GM19397 (cell line): ENCODE measurements around the gene LRRC26.
"Not testable (repeated sequence)": the region's sequence is repeated elsewhere in the genome, so short reads cannot be mapped to it uniquely, and the experiment has no call there.

Experiments used
- ATAC-seq: cut with Tn5 transposase; IDR thresholded peaks from one replicate; pipeline ENCODE4 v1.9.1; 2021; ENCODE audit warnings: mild to moderate bottlenecking, moderate library complexity; ENCODE audit not compliant: unreplicated experiment

Gene LRRC26

DNA sequence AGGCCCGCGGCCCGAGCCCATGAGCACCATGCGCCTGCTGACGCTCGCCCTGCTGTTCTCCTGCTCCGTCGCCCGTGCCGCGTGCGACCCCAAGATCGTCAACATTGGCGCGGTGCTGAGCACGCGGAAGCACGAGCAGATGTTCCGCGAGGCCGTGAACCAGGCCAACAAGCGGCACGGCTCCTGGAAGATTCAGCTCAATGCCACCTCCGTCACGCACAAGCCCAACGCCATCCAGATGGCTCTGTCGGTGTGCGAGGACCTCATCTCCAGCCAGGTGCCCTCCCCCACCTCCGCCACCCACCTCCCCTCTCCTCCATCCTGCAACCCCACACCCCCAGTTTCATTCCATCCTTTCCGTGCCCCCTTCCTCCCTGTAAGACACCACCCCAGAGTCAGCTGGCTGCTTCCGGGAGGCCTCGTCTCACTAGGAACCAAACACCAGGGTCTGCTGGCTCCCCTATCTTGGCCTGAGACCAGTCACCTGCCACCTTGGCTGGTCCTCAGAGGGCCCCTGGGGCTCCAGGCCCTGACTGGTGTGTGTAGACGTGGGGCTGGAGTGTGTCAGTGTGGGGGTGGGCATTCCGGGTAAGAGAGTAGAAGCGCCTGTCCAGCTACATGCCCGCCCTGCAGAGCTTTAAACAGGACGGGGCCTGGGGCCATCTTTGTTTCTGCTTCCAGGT, 30.2 kb downstream of the LRRC26 start:
- ATAC-seq = no peak

DNA sequence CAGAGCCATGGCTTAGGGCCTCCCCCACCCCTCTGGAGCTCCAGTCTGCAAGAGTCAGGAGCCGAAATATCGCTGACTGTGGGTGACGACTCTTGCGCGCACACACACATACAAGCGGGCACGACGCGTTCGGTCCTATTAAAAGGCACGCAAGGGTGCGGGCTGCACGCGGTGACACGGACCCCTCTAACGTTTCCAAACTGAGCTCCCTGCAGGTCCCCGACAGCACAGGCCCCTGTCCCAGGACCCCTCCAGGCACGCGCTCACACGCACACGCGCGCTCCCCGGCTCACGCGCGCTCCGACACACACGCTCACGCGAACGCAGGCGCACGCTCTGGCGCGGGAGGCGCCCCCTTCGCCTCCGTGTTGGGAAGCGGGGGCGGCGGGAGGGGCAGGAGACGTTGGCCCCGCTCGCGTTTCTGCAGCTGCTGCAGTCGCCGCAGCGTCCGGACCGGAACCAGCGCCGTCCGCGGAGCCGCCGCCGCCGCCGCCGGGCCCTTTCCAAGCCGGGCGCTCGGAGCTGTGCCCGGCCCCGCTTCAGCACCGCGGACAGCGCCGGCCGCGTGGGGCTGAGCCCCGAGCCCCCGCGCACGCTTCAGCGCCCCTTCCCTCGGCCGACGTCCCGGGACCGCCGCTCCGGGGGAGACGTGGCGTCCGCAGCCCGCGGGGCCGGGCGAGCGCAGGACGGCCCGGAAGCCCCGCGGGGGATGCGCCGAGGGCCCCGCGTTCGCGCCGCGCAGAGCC, 31.0 kb downstream of the LRRC26 start, which contains the start of gene GRIN1:
GRIN1 (plus strand) TSS at position 433 of the 746 bp plus-strand sequence. CDS start 333 bp downstream, outside the sequence.
- ATAC-seq = no peak

DNA sequence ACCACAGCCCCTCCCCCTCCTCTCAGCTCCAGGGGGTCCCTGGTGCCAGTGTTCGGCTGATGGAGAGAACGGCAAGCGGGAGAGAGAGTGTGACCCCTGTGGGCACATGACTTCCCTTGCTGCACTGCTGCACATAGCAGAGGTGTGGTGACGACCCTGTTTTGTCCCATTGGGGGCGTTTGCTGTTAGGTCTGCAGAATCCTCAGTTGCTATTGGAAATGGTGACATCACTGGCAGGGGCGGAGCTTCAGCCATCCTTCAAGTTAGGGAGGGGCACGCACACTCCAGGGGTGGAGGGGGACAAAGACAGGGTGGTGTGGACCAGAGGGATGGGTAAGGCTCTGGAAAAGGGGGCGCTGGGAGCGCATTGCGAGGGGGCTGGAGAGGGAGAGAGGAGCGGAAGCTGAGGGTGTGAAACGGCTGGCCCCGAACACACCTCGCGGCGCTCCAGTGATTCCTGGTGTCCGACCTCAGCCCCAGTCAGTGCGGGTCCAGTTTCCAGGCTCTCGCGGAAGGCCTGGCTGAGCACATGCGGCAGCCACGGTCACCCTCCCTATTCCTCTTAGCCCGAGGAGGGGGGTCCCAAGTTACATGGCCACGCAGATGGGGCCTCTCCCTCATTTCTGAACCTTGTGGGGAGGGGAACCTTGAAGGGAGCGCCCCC, 31.7 kb downstream of the LRRC26 start:
- ATAC-seq = no peak

DNA sequence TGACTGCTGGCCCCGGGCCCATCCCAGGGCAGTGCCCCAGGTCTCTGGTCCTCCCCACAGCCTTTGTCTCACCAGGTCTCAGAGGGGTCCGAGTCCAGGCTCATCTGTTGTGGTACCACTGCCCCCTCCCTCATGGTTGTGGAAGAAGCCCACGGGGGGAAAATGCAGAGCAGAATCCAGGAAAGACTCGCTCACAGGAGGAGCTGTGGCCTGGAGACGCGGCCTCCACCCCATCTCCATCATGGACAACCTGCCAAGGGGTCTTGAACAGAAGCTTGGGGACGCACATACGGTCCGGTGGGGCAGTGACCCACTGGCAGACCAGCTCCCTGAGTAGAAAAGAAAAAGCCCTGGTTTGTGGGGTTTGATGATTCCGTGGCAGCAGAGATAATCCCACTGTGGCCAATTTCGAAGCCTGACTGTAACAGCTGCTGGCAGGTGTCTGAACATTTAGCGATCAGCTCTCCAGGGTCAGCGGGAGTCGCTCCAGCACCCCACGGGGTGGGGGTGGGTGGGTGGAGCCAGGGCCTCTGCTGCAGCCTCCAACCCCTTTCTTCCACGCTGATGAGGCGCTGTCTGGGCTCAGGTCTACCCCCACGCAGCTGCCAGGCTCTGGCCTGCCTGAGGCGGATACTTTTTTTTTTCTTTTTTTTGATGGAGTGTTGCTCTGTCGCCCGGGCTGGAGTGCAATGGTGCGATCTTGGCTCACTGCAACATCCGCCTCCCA, 32.8 kb downstream of the LRRC26 start:
- no peak for ATAC-seq

DNA sequence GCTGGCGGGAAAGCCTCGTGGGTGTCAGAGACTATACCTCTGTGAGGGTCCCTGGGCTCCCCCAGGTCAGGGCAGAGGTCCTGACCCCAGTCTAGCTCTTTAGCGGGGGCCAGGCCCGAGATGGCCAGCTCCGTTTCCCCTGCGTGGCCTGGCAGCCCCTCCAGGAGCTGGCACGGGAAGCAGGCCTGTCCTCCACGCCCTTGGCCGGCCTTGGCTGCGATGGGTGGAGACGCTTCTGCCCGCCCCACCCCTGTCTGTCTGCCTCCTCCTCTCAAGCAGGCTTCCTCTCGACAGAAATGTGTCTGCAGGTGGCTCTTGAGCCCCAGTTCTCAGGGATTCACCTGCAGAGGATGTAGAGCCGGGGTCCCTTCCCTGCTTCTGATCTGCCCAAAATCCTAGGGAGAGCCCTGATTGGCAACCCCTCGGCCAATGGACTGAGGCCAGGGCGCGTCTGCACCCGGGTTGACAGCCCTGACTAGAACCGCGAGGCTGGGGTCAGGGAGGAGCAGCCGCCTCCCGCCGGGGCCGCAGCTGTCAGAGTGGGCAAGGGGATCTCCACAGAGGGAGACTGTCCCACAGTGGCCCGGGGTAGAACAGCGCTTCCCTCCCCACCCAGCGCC, 33.5 kb downstream of the LRRC26 start:
- no peak for ATAC-seq

DNA sequence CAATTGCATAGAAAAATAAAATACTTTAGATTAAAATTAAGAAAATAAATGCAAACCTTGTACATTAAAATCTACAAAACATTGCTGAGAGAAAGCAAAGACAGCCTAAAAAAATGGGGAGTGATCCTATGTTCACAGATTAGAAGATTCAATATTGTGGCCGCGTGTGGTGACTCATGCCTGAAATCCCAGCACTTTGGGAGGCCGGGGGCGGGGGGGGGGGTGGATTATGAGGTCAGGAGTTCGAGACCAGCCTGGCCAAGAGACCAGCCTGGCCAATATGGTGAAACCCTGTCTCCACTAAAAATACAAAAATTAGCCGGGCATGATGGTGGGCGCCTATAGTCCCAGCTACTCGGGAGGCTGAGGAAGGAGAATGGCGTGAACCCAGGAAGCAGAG, 34.7 kb downstream of the LRRC26 start:
- ATAC-seq = not testable (repeated sequence)

DNA sequence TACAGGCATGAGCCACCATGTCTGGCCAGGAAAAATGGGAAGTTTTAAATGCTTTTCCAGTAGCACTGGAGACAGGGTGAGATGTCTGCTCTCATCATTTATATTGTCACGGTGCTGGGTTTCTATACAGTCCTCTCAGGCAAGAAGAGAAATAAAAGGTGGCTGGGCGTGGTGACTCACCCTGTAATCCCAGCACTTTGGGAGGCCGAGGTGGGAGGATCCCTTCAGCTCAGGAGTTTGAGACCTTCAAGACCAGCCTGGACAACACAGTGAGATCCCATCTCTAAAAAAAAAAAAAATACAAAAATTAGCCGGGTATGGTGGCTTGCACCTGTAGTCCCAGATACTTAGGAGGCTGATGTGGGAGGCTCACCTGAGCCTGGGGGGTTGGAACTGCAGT, 35.7 kb downstream of the LRRC26 start:
- ATAC-seq = no peak

DNA sequence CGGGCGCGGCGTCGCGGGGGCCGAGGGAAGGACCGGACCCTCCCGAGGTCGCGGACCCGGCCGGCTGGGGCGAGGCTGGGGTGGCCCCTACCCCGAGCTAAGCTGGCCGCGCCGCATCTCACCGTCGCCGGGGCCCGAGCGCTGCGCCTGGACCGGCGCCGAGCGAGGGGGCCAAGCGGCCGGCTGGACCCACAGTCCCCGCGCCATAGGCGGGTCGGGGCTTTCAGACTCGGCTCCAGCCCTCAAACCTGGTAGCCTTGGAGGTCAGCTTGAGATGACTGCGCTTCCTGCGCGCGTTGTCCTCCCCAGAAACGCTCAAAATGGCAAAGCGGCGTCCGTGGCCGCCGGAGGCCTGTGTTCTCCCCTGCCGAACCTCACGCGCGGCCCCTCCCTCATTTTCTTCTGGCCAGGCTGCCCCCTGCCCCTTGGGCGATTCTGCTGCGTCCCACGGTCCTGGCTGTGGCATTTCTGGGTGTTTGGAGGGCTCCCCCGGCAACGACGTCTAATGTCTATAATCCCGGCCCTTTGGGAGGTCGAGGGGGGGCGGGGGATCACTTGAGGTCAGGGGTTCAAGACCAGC, 39.6 kb downstream of the LRRC26 start:
- ATAC-seq = peak; percentile 23

DNA sequence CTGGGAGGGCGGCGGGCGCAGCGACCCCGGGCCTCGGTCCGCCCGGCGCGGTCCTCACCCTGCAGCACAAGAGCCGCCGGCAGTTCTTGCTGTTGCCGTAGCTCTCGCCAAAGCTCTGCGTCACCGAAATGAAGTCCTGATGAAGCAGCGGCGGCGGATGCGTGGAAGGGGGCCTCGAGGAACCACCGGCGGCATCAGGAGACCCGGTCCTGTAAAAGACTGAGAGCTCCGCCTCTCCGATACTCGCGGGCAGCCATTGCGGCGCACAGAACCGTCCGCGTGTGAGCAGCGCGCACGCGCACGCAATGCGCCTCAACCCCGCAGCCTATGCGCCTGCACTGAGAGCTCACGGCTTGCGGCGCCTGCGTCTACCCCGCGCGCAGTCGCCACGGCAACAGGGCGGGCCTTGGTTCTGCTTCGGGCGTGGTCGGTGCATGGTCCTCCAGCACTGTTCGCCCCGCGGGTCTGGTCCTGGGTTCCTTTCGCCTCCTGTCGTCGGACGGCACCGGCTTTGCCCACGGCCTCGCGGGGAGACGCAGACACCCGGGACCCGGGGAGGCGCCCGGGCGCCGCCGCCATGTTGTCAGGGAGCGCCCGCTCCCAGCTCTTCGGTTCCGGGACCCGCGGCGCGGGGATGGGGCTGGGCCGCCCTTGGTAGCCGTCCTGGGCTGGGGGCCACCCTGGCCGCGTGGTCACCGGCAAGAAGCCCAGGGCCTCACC, 40.2 kb downstream of the LRRC26 start:
- ATAC-seq = peak; percentile 84

DNA sequence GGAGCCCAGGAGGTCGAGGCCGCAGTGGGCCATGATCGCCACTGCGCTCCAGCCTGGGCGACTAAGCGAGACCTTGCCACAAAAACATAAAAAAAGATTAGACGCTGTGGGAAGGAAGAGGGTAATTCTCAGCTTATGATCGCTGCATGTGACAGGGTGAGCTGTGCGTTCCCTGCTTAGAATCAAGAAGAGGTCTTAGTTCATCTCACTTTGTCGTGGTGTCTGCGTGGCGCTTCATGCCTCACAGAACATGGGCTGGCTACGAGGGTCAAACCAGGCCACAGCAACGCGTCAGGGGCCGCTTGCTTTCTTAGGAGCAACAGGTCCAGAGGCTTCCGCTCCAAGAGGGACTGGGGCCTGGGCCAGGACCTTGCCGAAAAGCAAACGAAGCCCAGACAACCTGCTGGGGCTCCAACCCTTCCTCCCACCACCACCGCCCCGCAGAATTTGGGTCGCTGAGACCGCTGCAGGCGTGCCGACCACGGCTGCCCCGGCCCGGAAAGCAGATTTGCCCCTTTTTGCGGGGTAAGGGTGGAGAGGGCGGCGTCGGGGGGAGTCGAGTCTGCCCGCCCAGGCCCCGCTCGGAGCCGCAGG, 40.9 kb downstream of the LRRC26 start:
- peak; percentile 12 for ATAC-seq

DNA sequence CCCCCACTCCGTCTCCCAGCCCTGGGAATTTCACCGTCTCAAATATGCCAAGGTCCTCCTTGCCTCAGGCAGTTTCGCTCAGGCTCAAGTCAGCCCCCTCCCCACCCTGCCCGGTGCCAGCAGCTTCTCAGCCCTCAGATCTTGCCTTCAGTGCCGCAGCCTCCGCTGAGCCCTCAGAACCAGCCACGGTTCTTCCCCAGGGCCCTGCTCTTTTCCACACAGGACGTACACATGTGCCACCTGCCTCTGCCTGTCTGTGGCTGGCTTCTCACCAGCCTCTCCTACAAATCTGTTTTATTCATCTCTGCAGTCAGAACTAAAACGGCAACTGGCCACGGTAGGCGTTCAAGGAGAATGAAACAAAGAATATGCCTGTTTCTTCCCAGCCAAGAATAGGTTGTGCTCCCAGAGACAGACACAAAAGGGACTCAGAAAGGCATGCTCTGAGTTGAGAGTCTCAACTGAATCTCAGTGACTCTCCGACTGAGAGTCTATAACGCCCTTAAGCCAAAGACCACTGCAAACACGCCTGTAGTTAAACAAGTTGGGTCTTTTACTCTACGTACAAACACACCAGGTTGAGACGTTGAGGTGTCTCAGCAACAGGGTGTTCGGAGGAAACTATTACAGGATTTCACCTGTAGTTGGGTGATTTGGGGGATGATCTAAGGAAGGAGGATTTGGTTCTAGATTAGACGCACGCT, 41.5 kb downstream of the LRRC26 start:
- ATAC-seq = no peak

DNA sequence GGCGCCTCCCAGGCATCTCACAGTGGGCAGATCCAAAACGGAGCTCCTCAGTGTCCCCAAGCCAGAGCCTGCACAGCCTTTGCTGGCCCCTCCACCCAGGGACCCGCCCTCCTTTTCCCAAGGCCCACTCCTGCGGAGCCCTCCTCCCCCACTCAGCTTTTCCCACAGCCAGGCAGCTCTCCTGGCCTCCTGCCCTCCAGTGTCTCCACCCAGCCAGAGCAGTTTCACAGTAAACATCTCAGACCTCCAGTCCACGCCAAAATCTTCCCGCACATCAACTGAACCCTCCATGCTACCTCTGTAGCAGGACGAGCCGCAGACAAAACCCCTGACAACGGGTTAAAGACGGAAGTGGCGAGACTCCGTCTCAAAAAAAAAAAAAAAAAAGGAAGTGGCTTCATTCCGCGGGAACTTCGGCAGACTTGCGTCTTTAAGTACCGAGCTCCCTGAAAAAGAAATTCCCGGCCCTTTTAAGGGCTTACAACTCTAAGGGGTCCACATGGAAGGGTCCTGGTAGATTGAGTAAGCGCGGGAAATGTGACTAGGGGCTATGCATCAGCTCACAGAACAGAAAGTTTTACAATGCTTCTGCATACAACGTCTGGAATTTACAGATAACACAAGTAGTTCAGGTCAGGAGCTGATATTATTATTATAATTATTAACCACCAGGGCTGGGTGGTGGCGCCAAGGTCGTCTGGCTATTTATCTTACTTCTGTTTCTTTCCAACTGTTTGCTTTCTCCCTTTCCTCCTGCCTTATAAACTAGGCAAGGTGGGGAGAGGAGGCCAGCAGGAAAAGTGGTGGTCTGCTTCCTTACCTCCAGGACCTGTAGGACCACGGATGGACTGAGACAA, 42.3 kb downstream of the LRRC26 start:
- ATAC-seq = no peak

DNA sequence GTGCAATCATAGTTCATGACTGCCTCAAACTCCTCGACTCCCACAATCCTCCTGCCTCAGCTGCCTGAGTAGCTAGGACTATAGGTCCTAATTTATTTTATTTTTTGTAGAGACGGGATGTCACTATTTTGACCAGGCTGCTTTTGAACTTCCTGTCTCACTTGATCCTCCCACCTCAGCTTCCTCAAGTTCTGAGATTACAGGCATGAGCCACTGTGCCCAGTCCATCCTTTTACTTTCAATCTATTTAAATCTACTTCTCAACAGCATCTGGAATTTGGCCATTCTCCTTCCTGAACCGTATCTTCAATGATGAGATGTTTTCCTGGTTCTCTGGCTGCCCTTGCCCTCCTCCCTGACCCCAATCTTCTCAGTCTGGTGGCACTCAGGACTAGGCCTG, 43.1 kb downstream of the LRRC26 start:
- ATAC-seq = no peak

DNA sequence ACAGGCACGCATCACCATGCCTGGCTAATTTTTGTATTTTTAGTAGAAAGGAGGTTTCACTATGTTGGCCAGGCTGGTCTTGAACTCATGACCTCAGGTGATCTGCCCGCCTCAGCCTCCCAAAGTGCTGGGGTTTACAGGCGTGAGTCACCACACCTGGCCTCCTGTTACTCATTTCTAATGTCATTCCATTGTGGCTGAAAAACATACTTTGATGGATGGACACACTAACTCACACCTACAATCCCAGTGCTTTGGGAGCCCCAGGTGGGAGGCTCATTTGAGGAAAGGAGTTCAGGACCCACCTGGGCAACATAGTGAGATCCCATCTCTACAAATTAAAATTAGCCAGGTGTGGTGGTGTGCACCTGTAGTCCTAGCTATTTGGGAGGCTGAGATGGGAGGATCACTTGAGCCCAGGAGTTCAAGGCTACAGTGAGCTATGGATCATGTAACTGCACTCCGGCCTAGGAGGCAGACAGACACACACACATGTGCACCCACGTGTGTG, 45.8 kb downstream of the LRRC26 start:
- ATAC-seq = not testable (repeated sequence)

DNA sequence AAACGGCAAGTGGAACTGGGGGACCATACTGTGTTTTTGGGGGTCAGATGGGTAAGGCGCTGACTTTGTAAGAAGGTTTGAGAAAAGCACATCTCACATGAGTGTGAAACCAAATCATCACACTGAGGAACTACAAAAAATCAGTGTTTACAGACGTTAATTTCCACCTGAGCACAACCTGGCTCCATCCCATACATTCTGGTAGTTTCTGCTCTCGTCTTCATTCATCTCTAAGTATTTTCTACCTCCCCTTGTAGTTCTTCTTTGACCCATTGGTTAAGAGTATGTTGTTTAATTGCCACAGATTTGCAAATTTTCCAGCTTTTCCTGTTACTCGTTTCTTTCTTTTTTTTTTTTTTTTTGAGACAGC, 46.4 kb downstream of the LRRC26 start:
- ATAC-seq = no peak

DNA sequence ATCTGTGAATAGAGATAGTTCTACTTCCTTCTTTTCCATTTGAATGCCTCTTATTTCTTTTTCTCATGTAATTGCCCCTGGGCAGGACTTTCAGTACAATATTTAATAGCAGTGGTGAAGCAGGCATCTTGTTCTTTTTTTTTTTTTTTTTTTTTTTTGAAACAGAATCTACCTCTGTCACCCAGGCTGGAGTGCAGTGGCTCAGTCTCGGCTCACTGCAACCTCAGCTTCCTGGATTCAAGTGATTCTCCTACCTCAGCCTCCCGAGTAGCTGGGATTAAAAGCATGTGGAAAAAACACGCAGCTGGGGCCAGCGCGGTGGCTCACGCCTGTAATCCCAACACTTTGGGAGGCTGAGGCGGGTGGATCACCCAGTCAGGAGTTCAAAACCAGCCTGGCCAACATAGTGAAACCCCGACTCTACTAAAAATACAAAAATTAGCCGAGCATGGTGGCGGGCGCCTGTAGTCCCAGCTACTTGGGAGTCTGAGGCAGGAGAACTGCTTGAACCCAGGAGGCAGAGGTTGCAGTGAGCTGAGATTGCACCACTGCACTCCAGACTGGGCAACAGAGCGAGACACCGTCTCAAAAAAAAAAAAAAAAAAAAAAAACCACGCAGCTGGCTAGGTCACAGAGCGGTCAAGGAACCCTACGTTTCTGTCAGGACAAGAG, 46.9 kb downstream of the LRRC26 start:
- ATAC-seq = not testable (repeated sequence)
